Measurements from ENCODE around the gene RFPL3. TPM values are rescaled to one million over a fixed set of nuclear protein-coding genes. Genes with fewer than 3 reads are reported as not detected.

RFPL3 gene
- total and polyA plus RNA-seq, 7 experiments from 2014 or later: not detected

GRCh38 chr22:32338757-32339156, 18.9 kb upstream of the RFPL3 start:
- no peaks in the 10 kb centered on the region for H3K4me1 ChIP-seq (ENCODE audit: control insufficient read depth in 2 of 2, insufficient read depth in 2 of 2, low read length in 2 of 2)
- peaks cover 0 to 4% (median 0%) of the 10 kb centered on the region in 11 donors for H3K9me3 Mint-ChIP-seq
- ChIA-PET POLR2A (no interaction called here), CTCF (no interaction called here)
- H3K4me1 Mint-ChIP-seq: no peaks in the 10 kb centered on the region
- ATAC-seq: no peak
- H3K4me3 ChIP-seq (ENCODE audit: low read length): no peak overlapping the region
- no peak overlapping the region for H3K27ac ChIP-seq (ENCODE audit: low read depth, low read length)
- intact Hi-C loops (cut with micrococcal nuclease): no loop called here
- H3K36me3 Mint-ChIP-seq: no peaks in the 10 kb centered on the region
- H3K27me3 Mint-ChIP-seq: peaks cover 24 to 53% (median 42%) of the 10 kb centered on the region in 5 donors
- no peaks in the 10 kb centered on the region for H3K27me3 ChIP-seq (ENCODE audit: control insufficient read depth in 2 of 2, insufficient read depth in 2 of 2, low read length in 2 of 2)
- no peak for DNase-seq
- no peak overlapping the region for H3K27ac Mint-ChIP-seq
- no peaks in the 10 kb centered on the region for H3K9me3 ChIP-seq (ENCODE audit: control insufficient read depth in 2 of 3, low read length in 3 of 3)
- no peaks in the 10 kb centered on the region for H3K36me3 ChIP-seq (ENCODE audit: control insufficient read depth in 2 of 3, insufficient read depth in 3 of 3, low read length in 3 of 3)
- H3K4me3 Mint-ChIP-seq: no peak overlapping the region

GRCh38 chr22:32339190-32340012, 18.3 kb upstream of the RFPL3 start:
- H3K27me3 ChIP-seq (ENCODE audit: control insufficient read depth in 2 of 2, insufficient read depth in 2 of 2, low read length in 2 of 2): no peaks in the 10 kb centered on the region
- ChIA-PET CTCF (no interaction called here), POLR2A (no interaction called here)
- Mint-ChIP-seq H3K4me1 (no peaks in the 10 kb centered on the region), H3K4me3 (no peak overlapping the region), H3K27me3 (peaks cover 28 to 53% (median 41%) of the 10 kb centered on the region in 5 donors), H3K9me3 (peaks cover 0 to 4% (median 0%) of the 10 kb centered on the region in 11 donors), H3K27ac (no peak overlapping the region), H3K36me3 (no peaks in the 10 kb centered on the region)
- H3K4me3 ChIP-seq (ENCODE audit: low read length): no peak overlapping the region
- DNase-seq (no peak), ATAC-seq (no peak)
- H3K36me3 ChIP-seq (ENCODE audit: control insufficient read depth in 2 of 3, insufficient read depth in 3 of 3, low read length in 3 of 3): no peaks in the 10 kb centered on the region
- no peaks in the 10 kb centered on the region for H3K9me3 ChIP-seq (ENCODE audit: control insufficient read depth in 2 of 3, low read length in 3 of 3)
- intact Hi-C loops (cut with micrococcal nuclease): no loop called here
- no peak overlapping the region for H3K27ac ChIP-seq (ENCODE audit: low read depth, low read length)
- H3K4me1 ChIP-seq (ENCODE audit: control insufficient read depth in 2 of 2, insufficient read depth in 2 of 2, low read length in 2 of 2): no peaks in the 10 kb centered on the region

GRCh38 chr22:32340411-32340810, 17.3 kb upstream of the RFPL3 start:
- Histone ChIP-seq H3K4me3 (ENCODE audit: low read length) (no peak overlapping the region), H3K27me3 (ENCODE audit: control insufficient read depth in 2 of 2, insufficient read depth in 2 of 2, low read length in 2 of 2) (no peaks in the 10 kb centered on the region), H3K27ac (ENCODE audit: low read depth, low read length) (no peak overlapping the region), H3K9me3 (ENCODE audit: control insufficient read depth in 2 of 3, low read length in 3 of 3) (no peaks in the 10 kb centered on the region), H3K36me3 (ENCODE audit: control insufficient read depth in 2 of 3, insufficient read depth in 3 of 3, low read length in 3 of 3) (no peaks in the 10 kb centered on the region), H3K4me1 (ENCODE audit: control insufficient read depth in 2 of 2, insufficient read depth in 2 of 2, low read length in 2 of 2) (no peaks in the 10 kb centered on the region)
- H3K27me3 Mint-ChIP-seq: peaks cover 37 to 44% (median 42%) of the 10 kb centered on the region in 5 donors
- no peaks in the 10 kb centered on the region for H3K36me3 Mint-ChIP-seq
- CTCF ChIA-PET: no interaction called here
- H3K4me1 Mint-ChIP-seq: no peaks in the 10 kb centered on the region
- POLR2A ChIA-PET: no interaction called here
- intact Hi-C loops (cut with micrococcal nuclease): no loop called here
- H3K9me3 Mint-ChIP-seq: peaks cover 0 to 4% (median 0%) of the 10 kb centered on the region in 11 donors
- H3K4me3 Mint-ChIP-seq: no peak overlapping the region
- H3K27ac Mint-ChIP-seq: no peak overlapping the region
- DNase-seq (no peak), ATAC-seq (no peak)

GRCh38 chr22:32341122-32341740, 16.4 kb upstream of the RFPL3 start:
- DNase-seq (no peak), ATAC-seq (no peak)
- Histone ChIP-seq H3K36me3 (ENCODE audit: control insufficient read depth in 2 of 3, insufficient read depth in 3 of 3, low read length in 3 of 3) (no peaks in the 10 kb centered on the region), H3K4me1 (ENCODE audit: control insufficient read depth in 2 of 2, insufficient read depth in 2 of 2, low read length in 2 of 2) (no peaks in the 10 kb centered on the region), H3K27ac (ENCODE audit: low read depth, low read length) (no peak overlapping the region), H3K27me3 (ENCODE audit: control insufficient read depth in 2 of 2, insufficient read depth in 2 of 2, low read length in 2 of 2) (no peaks in the 10 kb centered on the region), H3K9me3 (ENCODE audit: control insufficient read depth in 2 of 3, low read length in 3 of 3) (no peaks in the 10 kb centered on the region), H3K4me3 (ENCODE audit: low read length) (no peak overlapping the region)
- ChIA-PET CTCF (interaction anchor here (0.5 kb wide), 1 partner anchor 80 kb away, joined by 3 read pairs; no protein-coding TSS in a partner anchor), POLR2A (no interaction called here)
- no peak overlapping the region for H3K27ac Mint-ChIP-seq
- H3K9me3 Mint-ChIP-seq: peaks cover 0 to 4% (median 0%) of the 10 kb centered on the region in 11 donors
- H3K4me3 Mint-ChIP-seq: no peak overlapping the region
- no peaks in the 10 kb centered on the region for H3K4me1 Mint-ChIP-seq
- intact Hi-C loops (cut with micrococcal nuclease): no loop called here
- H3K27me3 Mint-ChIP-seq: peaks cover 43 to 52% (median 45%) of the 10 kb centered on the region in 5 donors
- H3K36me3 Mint-ChIP-seq: no peaks in the 10 kb centered on the region

DNA sequence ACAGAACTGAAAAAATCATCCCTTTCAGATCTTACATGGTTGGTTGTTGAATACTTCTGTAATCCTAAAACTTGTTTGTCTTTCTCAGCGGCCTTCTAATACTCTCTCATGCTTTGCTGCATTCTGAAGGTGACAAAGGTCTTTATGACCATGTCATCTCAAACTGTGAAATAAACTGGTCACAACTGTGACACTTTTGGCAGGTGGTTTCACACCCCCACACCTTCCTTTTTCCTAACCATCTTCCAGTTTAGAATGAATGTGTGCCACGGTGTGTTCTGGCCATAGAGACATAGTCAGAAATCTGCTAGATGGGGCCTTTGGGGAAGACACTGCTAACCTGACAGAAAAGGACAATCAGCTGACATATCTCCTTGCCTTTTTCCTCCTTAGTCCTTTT, 14.7 kb upstream of the RFPL3 start:
- Histone ChIP-seq H3K27me3 (ENCODE audit: control insufficient read depth in 2 of 2, insufficient read depth in 2 of 2, low read length in 2 of 2) (no peaks in the 10 kb centered on the region), H3K9me3 (ENCODE audit: control insufficient read depth in 2 of 3, low read length in 3 of 3) (no peaks in the 10 kb centered on the region), H3K4me1 (ENCODE audit: control insufficient read depth in 2 of 2, insufficient read depth in 2 of 2, low read length in 2 of 2) (no peaks in the 10 kb centered on the region), H3K4me3 (ENCODE audit: low read length) (no peak overlapping the region), H3K27ac (ENCODE audit: low read depth, low read length) (no peak overlapping the region), H3K36me3 (ENCODE audit: control insufficient read depth in 2 of 3, insufficient read depth in 3 of 3, low read length in 3 of 3) (no peaks in the 10 kb centered on the region)
- H3K4me3 Mint-ChIP-seq: no peak overlapping the region
- peaks cover 0 to 4% (median 0%) of the 10 kb centered on the region in 11 donors for H3K9me3 Mint-ChIP-seq
- H3K27me3 Mint-ChIP-seq: peaks cover 43 to 53% (median 44%) of the 10 kb centered on the region in 5 donors
- no peak for DNase-seq
- intact Hi-C loops (cut with micrococcal nuclease): no loop called here
- H3K27ac Mint-ChIP-seq: no peak overlapping the region
- no peaks in the 10 kb centered on the region for H3K4me1 Mint-ChIP-seq
- ChIA-PET POLR2A (no interaction called here), CTCF (no interaction called here)
- H3K36me3 Mint-ChIP-seq: no peaks in the 10 kb centered on the region
- ATAC-seq: no peak

- ATAC-seq: no peak
Measured at GRCh38 chr22:32343941-32344340, 13.7 kb upstream of the RFPL3 start.

More at GRCh38 chr22:32343941-32344340, 13.7 kb upstream of the RFPL3 start:
- Mint-ChIP-seq H3K27ac (no peak overlapping the region), H3K9me3 (peaks cover 0 to 4% (median 0%) of the 10 kb centered on the region in 11 donors), H3K27me3 (peaks cover 40 to 53% (median 44%) of the 10 kb centered on the region in 5 donors), H3K4me3 (no peak overlapping the region), H3K4me1 (no peaks in the 10 kb centered on the region), H3K36me3 (no peaks in the 10 kb centered on the region)
- Histone ChIP-seq H3K27ac (ENCODE audit: low read depth, low read length) (no peak overlapping the region), H3K27me3 (ENCODE audit: control insufficient read depth in 2 of 2, insufficient read depth in 2 of 2, low read length in 2 of 2) (no peaks in the 10 kb centered on the region), H3K9me3 (ENCODE audit: control insufficient read depth in 2 of 3, low read length in 3 of 3) (no peaks in the 10 kb centered on the region), H3K4me1 (ENCODE audit: control insufficient read depth in 2 of 2, insufficient read depth in 2 of 2, low read length in 2 of 2) (no peaks in the 10 kb centered on the region), H3K4me3 (ENCODE audit: low read length) (no peak overlapping the region), H3K36me3 (ENCODE audit: control insufficient read depth in 2 of 3, insufficient read depth in 3 of 3, low read length in 3 of 3) (no peaks in the 10 kb centered on the region)
- CTCF ChIA-PET: no interaction called here
- POLR2A ChIA-PET: interaction anchor here (0.6 kb wide), 1 partner anchor 113 kb away, joined by 6 read pairs; no protein-coding TSS in a partner anchor
- DNase-seq: no peak
- intact Hi-C loops (cut with micrococcal nuclease): no loop called here
